KMS-11 (cell line): ENCODE data around the gene PARD3B.

ENCODE experiments used
- H2AFZ ChIP-seq: fragments of 200-600 bp; sonication (generic); 2 replicates; pipeline ENCODE4 v1.6.1; 2016; ENCODE audit warnings: antibody characterized with exemption, mixed run types, low read depth
- H3K27ac ChIP-seq: fragments of 200-600 bp; sonication (generic); 2 replicates; pipeline ENCODE4 v1.6.1; 2016; ENCODE audit warnings: mild to moderate bottlenecking, mixed run types
- H3K27me3 ChIP-seq: fragments of 200-600 bp; sonication (generic); 2 replicates; pipeline ENCODE4 v1.6.1; 2017; ENCODE audit warnings: mild to moderate bottlenecking, low read depth, mixed run types, moderate library complexity; ENCODE audit not compliant: insufficient read depth
- H3K36me3 ChIP-seq: fragments of 200-600 bp; sonication (generic); 2 replicates; pipeline ENCODE4 v1.6.1; 2017; ENCODE audit warnings: mild to moderate bottlenecking, mixed run types; ENCODE audit not compliant: insufficient read depth
- H3K4me1 ChIP-seq: fragments of 200-600 bp; sonication (generic); 2 replicates; pipeline ENCODE4 v1.6.1; 2016; ENCODE audit warnings: mild to moderate bottlenecking, low read depth, mixed run types; ENCODE audit not compliant: poor library complexity, severe bottlenecking
- H3K4me2 ChIP-seq: fragments of 200-600 bp; sonication (generic); 2 replicates; pipeline ENCODE4 v1.7.0; 2016; ENCODE audit warnings: mild to moderate bottlenecking, mixed run types
- H3K4me3 ChIP-seq: fragments of 200-600 bp; sonication (generic); IDR thresholded peaks from 2 replicates; pipeline ENCODE4 v1.6.1; 2017; ENCODE audit warnings: low read depth, low read length, mixed read lengths; ENCODE audit not compliant: insufficient read depth
- H3K79me2 ChIP-seq: fragments of 200-600 bp; sonication (generic); 2 replicates; pipeline ENCODE4 v1.6.1; 2016; ENCODE audit warnings: low read depth, mixed run types; ENCODE audit not compliant: insufficient read depth
- H3K9ac ChIP-seq: fragments of 200-600 bp; sonication (generic); 2 replicates; pipeline ENCODE4 v1.6.1; 2016; ENCODE audit warnings: mild to moderate bottlenecking, mixed run types
- H4K20me1 ChIP-seq: fragments of 200-600 bp; sonication (generic); 2 replicates; pipeline ENCODE4 v1.6.1; 2016; ENCODE audit warnings: mild to moderate bottlenecking, mixed run types; ENCODE audit not compliant: insufficient read depth
- CTCF ChIP-seq: fragments of 200-600 bp; sonication (generic); conservative IDR thresholded peaks from 2 replicates; pipeline ENCODE4 v1.6.1; 2017; ENCODE audit warnings: low read depth, mild to moderate bottlenecking, antibody characterized with exemption, low read length, moderate library complexity, mixed read lengths

The PARD3B gene

GRCh38 chr2:205115511-205115910 lies 570.2 kb downstream of the PARD3B start:
- TF ChIP-seq CTCF = no peak
- H2AFZ ChIP-seq = no peak overlapping the region
- H3K27me3 ChIP-seq = no peaks in the 10 kb centered on the region
- H4K20me1 ChIP-seq = no peaks in the 10 kb centered on the region
- H3K79me2 ChIP-seq = no peaks in the 10 kb centered on the region
- H3K4me3 ChIP-seq = no peak overlapping the region
- H3K27ac ChIP-seq = no peak overlapping the region
- H3K4me1 ChIP-seq = no peaks in the 10 kb centered on the region
- no peaks in the 10 kb centered on the region for H3K36me3 ChIP-seq
- H3K9ac ChIP-seq = no peak overlapping the region
- no peak overlapping the region for H3K4me2 ChIP-seq

- Histone ChIP-seq H3K79me2 (no peaks in the 10 kb centered on the region), H3K4me3 (no peak overlapping the region), H4K20me1 (no peaks in the 10 kb centered on the region), H3K27ac (no peak overlapping the region), H3K27me3 (no peaks in the 10 kb centered on the region), H2AFZ (no peak overlapping the region), H3K9ac (no peak overlapping the region), H3K36me3 (no peaks in the 10 kb centered on the region), H3K4me2 (no peak overlapping the region), H3K4me1 (no peaks in the 10 kb centered on the region)
- TF ChIP-seq CTCF = no peak
Observed at GRCh38 chr2:205117125-205117524, 571.9 kb downstream of the PARD3B start.

GRCh38 chr2:205119136-205119535 lies 573.9 kb downstream of the PARD3B start:
- H3K27me3 ChIP-seq = no peaks in the 10 kb centered on the region
- H3K9ac ChIP-seq = no peak overlapping the region
- no peak overlapping the region for H3K27ac ChIP-seq
- no peaks in the 10 kb centered on the region for H3K79me2 ChIP-seq
- H3K4me2 ChIP-seq = no peak overlapping the region
- H4K20me1 ChIP-seq = no peaks in the 10 kb centered on the region
- H3K4me1 ChIP-seq = no peaks in the 10 kb centered on the region
- no peaks in the 10 kb centered on the region for H3K36me3 ChIP-seq
- no peak for TF ChIP-seq CTCF
- no peak overlapping the region for H3K4me3 ChIP-seq
- no peak overlapping the region for H2AFZ ChIP-seq

- Histone ChIP-seq H3K4me2 (no peak overlapping the region), H3K79me2 (no peaks in the 10 kb centered on the region), H4K20me1 (no peaks in the 10 kb centered on the region), H3K27me3 (no peaks in the 10 kb centered on the region), H3K4me3 (no peak overlapping the region), H2AFZ (no peak overlapping the region), H3K27ac (no peak overlapping the region), H3K4me1 (peaks cover 26% of the 10 kb centered on the region), H3K9ac (no peak overlapping the region), H3K36me3 (no peaks in the 10 kb centered on the region)
- TF ChIP-seq CTCF = no peak
Observed at GRCh38 chr2:205128726-205129125, 583.5 kb downstream of the PARD3B start.
